ENCODE results near the gene PARS2.

DNA sequence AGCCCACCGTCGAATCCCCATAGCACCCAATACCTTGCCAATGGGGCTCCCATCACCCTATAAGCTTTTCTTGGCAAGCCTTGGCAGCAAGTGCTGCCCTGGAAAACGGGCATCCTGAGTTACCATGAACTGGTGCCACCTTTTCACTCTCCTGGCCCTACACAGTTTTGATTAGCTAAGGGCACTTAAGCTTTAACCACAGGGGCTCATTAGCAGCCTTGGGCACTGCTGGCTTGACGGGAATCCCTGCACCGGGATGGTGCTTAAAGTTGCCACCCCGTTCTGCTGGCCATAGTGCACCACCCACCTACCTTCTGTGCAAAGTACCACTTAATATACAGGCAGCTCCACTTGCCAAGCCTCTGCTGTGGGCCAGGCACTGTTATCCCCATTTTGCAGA is 13.7 kb downstream of the PARS2 start:
- TF ChIP-seq, protein P1, sequence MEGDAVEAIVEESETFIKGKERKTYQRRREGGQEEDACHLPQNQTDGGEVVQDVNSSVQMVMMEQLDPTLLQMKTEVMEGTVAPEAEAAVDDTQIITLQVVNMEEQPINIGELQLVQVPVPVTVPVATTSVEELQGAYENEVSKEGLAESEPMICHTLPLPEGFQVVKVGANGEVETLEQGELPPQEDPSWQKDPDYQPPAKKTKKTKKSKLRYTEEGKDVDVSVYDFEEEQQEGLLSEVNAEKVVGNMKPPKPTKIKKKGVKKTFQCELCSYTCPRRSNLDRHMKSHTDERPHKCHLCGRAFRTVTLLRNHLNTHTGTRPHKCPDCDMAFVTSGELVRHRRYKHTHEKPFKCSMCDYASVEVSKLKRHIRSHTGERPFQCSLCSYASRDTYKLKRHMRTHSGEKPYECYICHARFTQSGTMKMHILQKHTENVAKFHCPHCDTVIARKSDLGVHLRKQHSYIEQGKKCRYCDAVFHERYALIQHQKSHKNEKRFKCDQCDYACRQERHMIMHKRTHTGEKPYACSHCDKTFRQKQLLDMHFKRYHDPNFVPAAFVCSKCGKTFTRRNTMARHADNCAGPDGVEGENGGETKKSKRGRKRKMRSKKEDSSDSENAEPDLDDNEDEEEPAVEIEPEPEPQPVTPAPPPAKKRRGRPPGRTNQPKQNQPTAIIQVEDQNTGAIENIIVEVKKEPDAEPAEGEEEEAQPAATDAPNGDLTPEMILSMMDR (conservative IDR thresholded peaks at IDR 0.05; ENCODE audit: low read length): no peak
- TF ChIP-seq EZH2phosphoT487 (IDR thresholded peaks at IDR 0.05; ENCODE audit: borderline replicate concordance, low read depth, low read length): no peak

Measured in OCI-LY7 (cell line).